PFSK-1 (cell line): ENCODE results near the gene TOLLIP.

ENCODE experiments used
- FOXP2 ChIP-seq: optimal IDR thresholded peaks from 2 replicates; pipeline ENCODE3; 2011; ENCODE audit warnings: borderline replicate concordance, control low read depth, inconsistent platforms; ENCODE audit not compliant: insufficient read depth; ENCODE audit errors: extremely low read length, extremely low read depth
- POLR2AphosphoS5 ChIP-seq: IDR thresholded peaks from 2 replicates; pipeline ENCODE4 v1.6.1; 2012; ENCODE audit warnings: low read depth, mild to moderate bottlenecking, control low read depth, low read length, moderate library complexity
- SIN3A ChIP-seq: IDR thresholded peaks from 2 replicates; pipeline ENCODE4 v1.6.1; 2012; ENCODE audit warnings: mild to moderate bottlenecking, low read length, moderate library complexity, borderline replicate concordance; ENCODE audit not compliant: insufficient read depth
- TAF1 ChIP-seq: IDR thresholded peaks from 2 replicates; pipeline ENCODE4 v1.6.1; 2012; ENCODE audit warnings: low read length, control low read depth, borderline replicate concordance; ENCODE audit not compliant: insufficient read depth
- TF ChIP-seq, protein P1 (sequence below), 2 experiments: IDR thresholded peaks; 2 replicates each; pipeline versions ENCODE4 v1.6.1 to v1.8.0; 2011 to 2012; ENCODE audit warnings: low read depth in 2 of 2, low read length in 2 of 2, control low read depth in 1 of 2, inconsistent platforms in 1 of 2, mild to moderate bottlenecking in 1 of 2, moderate library complexity in 1 of 2; ENCODE audit not compliant: insufficient read depth in 1 of 2

The TOLLIP gene

GRCh38 chr11:1254733-1255132 is 54.7 kb downstream of the TOLLIP start:
- TF ChIP-seq, protein P1, sequence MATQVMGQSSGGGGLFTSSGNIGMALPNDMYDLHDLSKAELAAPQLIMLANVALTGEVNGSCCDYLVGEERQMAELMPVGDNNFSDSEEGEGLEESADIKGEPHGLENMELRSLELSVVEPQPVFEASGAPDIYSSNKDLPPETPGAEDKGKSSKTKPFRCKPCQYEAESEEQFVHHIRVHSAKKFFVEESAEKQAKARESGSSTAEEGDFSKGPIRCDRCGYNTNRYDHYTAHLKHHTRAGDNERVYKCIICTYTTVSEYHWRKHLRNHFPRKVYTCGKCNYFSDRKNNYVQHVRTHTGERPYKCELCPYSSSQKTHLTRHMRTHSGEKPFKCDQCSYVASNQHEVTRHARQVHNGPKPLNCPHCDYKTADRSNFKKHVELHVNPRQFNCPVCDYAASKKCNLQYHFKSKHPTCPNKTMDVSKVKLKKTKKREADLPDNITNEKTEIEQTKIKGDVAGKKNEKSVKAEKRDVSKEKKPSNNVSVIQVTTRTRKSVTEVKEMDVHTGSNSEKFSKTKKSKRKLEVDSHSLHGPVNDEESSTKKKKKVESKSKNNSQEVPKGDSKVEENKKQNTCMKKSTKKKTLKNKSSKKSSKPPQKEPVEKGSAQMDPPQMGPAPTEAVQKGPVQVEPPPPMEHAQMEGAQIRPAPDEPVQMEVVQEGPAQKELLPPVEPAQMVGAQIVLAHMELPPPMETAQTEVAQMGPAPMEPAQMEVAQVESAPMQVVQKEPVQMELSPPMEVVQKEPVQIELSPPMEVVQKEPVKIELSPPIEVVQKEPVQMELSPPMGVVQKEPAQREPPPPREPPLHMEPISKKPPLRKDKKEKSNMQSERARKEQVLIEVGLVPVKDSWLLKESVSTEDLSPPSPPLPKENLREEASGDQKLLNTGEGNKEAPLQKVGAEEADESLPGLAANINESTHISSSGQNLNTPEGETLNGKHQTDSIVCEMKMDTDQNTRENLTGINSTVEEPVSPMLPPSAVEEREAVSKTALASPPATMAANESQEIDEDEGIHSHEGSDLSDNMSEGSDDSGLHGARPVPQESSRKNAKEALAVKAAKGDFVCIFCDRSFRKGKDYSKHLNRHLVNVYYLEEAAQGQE (IDR thresholded peaks at IDR 0.05; ENCODE audit: insufficient read depth in 1 of 2, low read depth in 2 of 2, low read length in 2 of 2), result no peak
- TF ChIP-seq FOXP2, result no peak
- no peak for TF ChIP-seq TAF1
- no peak for TF ChIP-seq POLR2AphosphoS5
- no peak for TF ChIP-seq SIN3A

DNA sequence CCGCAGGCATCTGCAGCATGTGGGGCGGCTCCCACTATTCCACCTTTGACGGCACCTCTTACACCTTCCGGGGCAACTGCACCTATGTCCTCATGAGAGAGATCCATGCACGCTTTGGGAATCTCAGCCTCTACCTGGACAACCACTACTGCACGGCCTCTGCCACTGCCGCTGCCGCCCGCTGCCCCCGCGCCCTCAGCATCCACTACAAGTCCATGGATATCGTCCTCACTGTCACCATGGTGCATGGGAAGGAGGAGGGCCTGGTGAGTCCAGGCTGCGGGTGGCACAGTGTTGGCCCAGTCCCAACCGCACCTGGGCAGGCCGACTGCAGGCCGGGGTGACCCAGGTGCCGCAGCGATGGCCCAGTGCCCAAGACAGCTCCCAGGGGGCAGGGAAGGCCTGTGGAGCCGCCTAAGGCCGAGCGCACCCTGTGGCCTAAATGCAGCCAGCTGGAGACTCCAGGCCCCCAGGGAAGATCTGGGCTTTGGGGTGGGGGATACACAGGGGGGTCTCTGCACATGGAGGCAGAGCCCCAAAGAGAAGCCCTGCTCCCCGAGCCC is 55.3 kb downstream of the TOLLIP start:
- no peak for TF ChIP-seq SIN3A
- no peak for TF ChIP-seq FOXP2
- TF ChIP-seq, protein P1 (IDR thresholded peaks at IDR 0.05; ENCODE audit: insufficient read depth in 1 of 2, low read depth in 2 of 2, low read length in 2 of 2), result no peak
- TF ChIP-seq POLR2AphosphoS5, result no peak
- no peak for TF ChIP-seq TAF1

- TF ChIP-seq POLR2AphosphoS5 (no peak), TAF1 (no peak), SIN3A (no peak), FOXP2 (no peak)
- TF ChIP-seq, protein P1 (IDR thresholded peaks at IDR 0.05; ENCODE audit: insufficient read depth in 1 of 2, low read depth in 2 of 2, low read length in 2 of 2), result no peak
Observed at GRCh38 chr11:1253103-1253485, 56.3 kb downstream of the TOLLIP start.

DNA sequence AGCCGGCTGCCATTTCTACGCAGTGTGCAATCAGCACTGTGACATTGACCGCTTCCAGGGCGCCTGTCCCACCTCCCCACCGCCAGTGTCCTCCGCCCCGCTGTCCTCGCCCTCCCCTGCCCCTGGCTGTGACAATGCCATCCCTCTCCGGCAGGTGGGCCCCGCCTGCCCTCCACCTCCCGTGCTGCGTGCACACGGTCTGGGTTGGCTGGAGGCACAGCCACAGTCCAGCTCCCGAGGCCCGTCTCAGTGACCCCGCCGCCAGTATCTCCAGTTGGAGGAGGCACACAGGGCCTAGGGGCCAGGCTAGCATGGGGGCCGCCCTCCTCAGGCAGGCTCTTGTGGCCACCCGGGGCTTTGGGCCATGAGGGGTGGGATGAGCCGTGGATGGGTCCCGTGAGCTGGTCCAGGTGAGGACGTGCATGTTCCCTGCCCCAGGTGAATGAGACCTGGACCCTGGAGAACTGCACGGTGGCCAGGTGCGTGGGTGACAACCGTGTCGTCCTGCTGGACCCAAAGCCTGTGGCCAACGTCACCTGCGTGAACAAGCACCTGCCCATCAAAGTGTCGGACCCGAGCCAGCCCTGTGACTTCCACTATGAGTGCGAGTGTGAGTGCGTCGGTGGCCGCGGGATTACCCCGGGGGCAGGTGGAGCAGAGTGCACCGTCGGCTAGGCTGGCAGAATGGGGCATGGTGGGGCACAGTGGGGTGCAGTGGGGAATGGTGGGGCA is 56.9 kb downstream of the TOLLIP start:
- no peak for TF ChIP-seq TAF1
- no peak for TF ChIP-seq SIN3A
- TF ChIP-seq FOXP2, result no peak
- no peak for TF ChIP-seq POLR2AphosphoS5
- TF ChIP-seq, protein P1 (IDR thresholded peaks at IDR 0.05; ENCODE audit: insufficient read depth in 1 of 2, low read depth in 2 of 2, low read length in 2 of 2), result no peak

- TF ChIP-seq TAF1 (no peak), POLR2AphosphoS5 (no peak), FOXP2 (no peak), SIN3A (no peak)
- TF ChIP-seq, protein P1 (IDR thresholded peaks at IDR 0.05; ENCODE audit: insufficient read depth in 1 of 2, low read depth in 2 of 2, low read length in 2 of 2), result no peak
Observed at GRCh38 chr11:1251236-1251770, 58.1 kb downstream of the TOLLIP start.
